ENCODE measurements around the gene MYO1B.

Gene MYO1B

GRCh38 chr2:191250986-191251385, 5.8 kb downstream of the MYO1B start:
- H3K9ac ChIP-seq, result no peak overlapping the region
- H3K36me3 ChIP-seq (ENCODE audit: insufficient read depth), result no peaks in the 10 kb centered on the region
- no peak overlapping the region for H3K27ac ChIP-seq
- no peak overlapping the region for H3K4me3 ChIP-seq (IDR thresholded peaks at IDR 0.05; ENCODE audit: insufficient read depth, low read depth, low read length)
- no peaks in the 10 kb centered on the region for H3K79me2 ChIP-seq (ENCODE audit: insufficient read depth, low read depth)
- H3K4me2 ChIP-seq, result no peak overlapping the region
- H4K20me1 ChIP-seq (ENCODE audit: insufficient read depth), result no peaks in the 10 kb centered on the region
- TF ChIP-seq CTCF (conservative IDR thresholded peaks at IDR 0.05; ENCODE audit: low read depth, low read length), result no peak
- no peak overlapping the region for H2AFZ ChIP-seq (ENCODE audit: low read depth)
- H3K4me1 ChIP-seq (ENCODE audit: low read depth, poor library complexity, severe bottlenecking), result no peaks in the 10 kb centered on the region
- no peaks in the 10 kb centered on the region for H3K27me3 ChIP-seq (ENCODE audit: insufficient read depth, low read depth)

- H2AFZ ChIP-seq (ENCODE audit: low read depth), result no peak overlapping the region
- H3K4me3 ChIP-seq (IDR thresholded peaks at IDR 0.05; ENCODE audit: insufficient read depth, low read depth, low read length), result no peak overlapping the region
- H3K27me3 ChIP-seq (ENCODE audit: insufficient read depth, low read depth), result no peaks in the 10 kb centered on the region; the same call in 1 of the 2 replicates
- no peaks in the 10 kb centered on the region for H3K79me2 ChIP-seq (ENCODE audit: insufficient read depth, low read depth)
- no peaks in the 10 kb centered on the region for H4K20me1 ChIP-seq (ENCODE audit: insufficient read depth)
- H3K9ac ChIP-seq, result no peak overlapping the region
- no peaks in the 10 kb centered on the region for H3K36me3 ChIP-seq (ENCODE audit: insufficient read depth)
- H3K4me2 ChIP-seq, result no peak overlapping the region
- no peak for TF ChIP-seq CTCF (conservative IDR thresholded peaks at IDR 0.05; ENCODE audit: low read depth, low read length)
- H3K4me1 ChIP-seq (ENCODE audit: low read depth, poor library complexity, severe bottlenecking), result no peaks in the 10 kb centered on the region
- no peak overlapping the region for H3K27ac ChIP-seq
These were observed 7.5 kb downstream of the MYO1B start for GRCh38 chr2:191252699-191253098.

GRCh38 chr2:191253476-191253875, 8.3 kb downstream of the MYO1B start:
- no peak for TF ChIP-seq CTCF (conservative IDR thresholded peaks at IDR 0.05; ENCODE audit: low read depth, low read length)
- no peak overlapping the region for H3K27ac ChIP-seq
- no peaks in the 10 kb centered on the region for H3K79me2 ChIP-seq (ENCODE audit: insufficient read depth, low read depth)
- no peaks in the 10 kb centered on the region for H3K4me1 ChIP-seq (ENCODE audit: low read depth, poor library complexity, severe bottlenecking)
- no peak overlapping the region for H3K9ac ChIP-seq
- H2AFZ ChIP-seq (ENCODE audit: low read depth), result no peak overlapping the region
- H3K4me2 ChIP-seq, result no peak overlapping the region
- H3K36me3 ChIP-seq (ENCODE audit: insufficient read depth), result no peaks in the 10 kb centered on the region
- no peaks in the 10 kb centered on the region; the same call in 1 of the 2 replicates for H3K27me3 ChIP-seq (ENCODE audit: insufficient read depth, low read depth)
- no peak overlapping the region for H3K4me3 ChIP-seq (IDR thresholded peaks at IDR 0.05; ENCODE audit: insufficient read depth, low read depth, low read length)
- no peaks in the 10 kb centered on the region for H4K20me1 ChIP-seq (ENCODE audit: insufficient read depth)

GRCh38 chr2:191255271-191255670, 10.1 kb downstream of the MYO1B start:
- Histone ChIP-seq H3K9ac (no peak overlapping the region), H3K36me3 (ENCODE audit: insufficient read depth) (no peaks in the 10 kb centered on the region), H2AFZ (ENCODE audit: low read depth) (no peak overlapping the region), H3K79me2 (ENCODE audit: insufficient read depth, low read depth) (no peaks in the 10 kb centered on the region), H3K27me3 (ENCODE audit: insufficient read depth, low read depth) (no peaks in the 10 kb centered on the region; the same call in 1 of the 2 replicates), H3K4me3 (IDR thresholded peaks at IDR 0.05; ENCODE audit: insufficient read depth, low read depth, low read length) (no peak overlapping the region), H3K4me2 (no peak overlapping the region), H3K27ac (no peak overlapping the region), H4K20me1 (ENCODE audit: insufficient read depth) (no peaks in the 10 kb centered on the region), H3K4me1 (ENCODE audit: low read depth, poor library complexity, severe bottlenecking) (no peaks in the 10 kb centered on the region)
- no peak for TF ChIP-seq CTCF (conservative IDR thresholded peaks at IDR 0.05; ENCODE audit: low read depth, low read length)

Measured in KMS-11 (cell line).